SU-DHL-6 (cell line): Measurements from ENCODE around the gene EIF3B.
"Not testable (repeated sequence)": the region's sequence is repeated elsewhere in the genome, so short reads cannot be mapped to it uniquely, and the experiment has no call there.

Experiments
- H2AFZ ChIP-seq: fragments of 200-600 bp; sonication (generic); 2 replicates; pipeline ENCODE4 v1.6.1; 2014; ENCODE audit warnings: low read depth, mild to moderate bottlenecking, moderate library complexity, mixed read lengths, antibody characterized with exemption, low read length; ENCODE audit not compliant: severe bottlenecking
- H3F3A ChIP-seq: fragments of 200-600 bp; shearing (Covaris generic); 2 replicates; pipeline ENCODE4 v1.6.0; 2016; ENCODE audit warnings: antibody characterized with exemption, mild to moderate bottlenecking; ENCODE audit not compliant: insufficient read depth
- H3K27ac ChIP-seq: fragments of 200-600 bp; sonication (generic); 2 replicates; pipeline ENCODE4 v1.5.1; 2016; ENCODE audit warnings: low read depth, mild to moderate bottlenecking, low read length, moderate library complexity, mixed read lengths
- H3K27me3 ChIP-seq: fragments of 200-600 bp; sonication (generic), shearing (Covaris generic); 2 replicates; pipeline ENCODE4 v1.6.0; 2014; ENCODE audit warnings: mild to moderate bottlenecking, low read length
- H3K36me3 ChIP-seq: fragments of 200-600 bp; sonication (generic); 2 replicates; pipeline ENCODE4 v1.6.1; 2014; ENCODE audit warnings: mild to moderate bottlenecking, low read length, mixed read lengths
- H3K4me2 ChIP-seq: fragments of 300-600, 200-600 bp; shearing (Covaris generic), sonication (generic); 2 replicates; pipeline ENCODE4 v1.6.0; 2014; ENCODE audit warnings: low read length, low read depth, mild to moderate bottlenecking; ENCODE audit not compliant: poor library complexity, severe bottlenecking
- H3K4me3 ChIP-seq: fragments of 200-600 bp; sonication (generic); 2 replicates; pipeline ENCODE4 v1.5.1; 2014; ENCODE audit warnings: antibody characterized with exemption, low read length, mild to moderate bottlenecking, mixed read lengths; ENCODE audit not compliant: insufficient read depth, poor library complexity, severe bottlenecking
- H3K79me2 ChIP-seq: fragments of 200-600 bp; sonication (generic); 2 replicates; pipeline ENCODE4 v1.6.1; 2014; ENCODE audit warnings: mild to moderate bottlenecking, low read length, moderate library complexity; ENCODE audit not compliant: insufficient read depth
- H3K9ac ChIP-seq: fragments of 200-600 bp; sonication (generic); 2 replicates; pipeline ENCODE4 v1.7.0; 2014; ENCODE audit warnings: mild to moderate bottlenecking, low read length
- H3K9me2 ChIP-seq: fragments of 200-600 bp; sonication (generic); replicated peaks from 2 replicates; pipeline ENCODE4 v1.6.1; 2014; ENCODE audit warnings: low read length; ENCODE audit not compliant: insufficient read depth
- H3K9me3 ChIP-seq: fragments of 200-600 bp; sonication (generic); 2 replicates; pipeline ENCODE4 v1.6.1; 2014; ENCODE audit warnings: low read length, mixed read lengths; ENCODE audit not compliant: insufficient read depth
- H4K20me1 ChIP-seq: fragments of 200-600 bp; sonication (generic); 2 replicates; pipeline ENCODE4 v1.6.1; 2014; ENCODE audit warnings: low read depth, mild to moderate bottlenecking, antibody characterized with exemption, low read length, moderate library complexity, mixed read lengths
- CTCF ChIP-seq: fragments of 200-600 bp; sonication (generic); IDR thresholded peaks from one replicate; pipeline ENCODE4 v1.5.1; 2017; ENCODE audit warnings: antibody characterized with exemption, mild to moderate bottlenecking, low read length, moderate library complexity; ENCODE audit not compliant: insufficient read depth, poor library complexity, severe bottlenecking
- EZH2phosphoT487 ChIP-seq: fragments of 200-600 bp; sonication (generic), shearing (Covaris generic); conservative IDR thresholded peaks from 2 replicates; pipeline ENCODE4 v1.6.1; 2018; ENCODE audit warnings: mild to moderate bottlenecking, antibody characterized with exemption, low read length, moderate library complexity, mixed read lengths

The EIF3B gene

GRCh38 chr7:2336626-2337299 lies 17.9 kb upstream of the EIF3B start:
- Histone ChIP-seq H3F3A (0 out of 2 replicates have a peak, but pooled peaks cover 5% of the 10 kb centered on the region), H3K9me3 (no peaks in the 10 kb centered on the region), H3K4me2 (no peak overlapping the region), H3K4me3 (no peak overlapping the region), H3K79me2 (no peaks in the 10 kb centered on the region), H3K9ac (no peak overlapping the region), H3K27me3 (no peaks in the 10 kb centered on the region), H3K36me3 (no peaks in the 10 kb centered on the region), H3K9me2 (no peaks in the 10 kb centered on the region), H2AFZ (no peak overlapping the region), H4K20me1 (no peaks in the 10 kb centered on the region), H3K27ac (no peak overlapping the region)
- TF ChIP-seq CTCF, result no peak
- no peak for TF ChIP-seq EZH2phosphoT487

- H3K9ac ChIP-seq, H3K9me3 ChIP-seq, H2AFZ ChIP-seq, H3K4me2 ChIP-seq, H3K4me3 ChIP-seq, H4K20me1 ChIP-seq, H3K36me3 ChIP-seq, H3K27me3 ChIP-seq, H3K9me2 ChIP-seq, H3K27ac ChIP-seq, H3F3A ChIP-seq: not testable (repeated sequence)
- H3K79me2 ChIP-seq, result peaks cover 23% of the 10 kb centered on the region; the same call in 1 of the 2 replicates
Measured at GRCh38 chr7:2347351-2348063, 7.1 kb upstream of the EIF3B start.

DNA sequence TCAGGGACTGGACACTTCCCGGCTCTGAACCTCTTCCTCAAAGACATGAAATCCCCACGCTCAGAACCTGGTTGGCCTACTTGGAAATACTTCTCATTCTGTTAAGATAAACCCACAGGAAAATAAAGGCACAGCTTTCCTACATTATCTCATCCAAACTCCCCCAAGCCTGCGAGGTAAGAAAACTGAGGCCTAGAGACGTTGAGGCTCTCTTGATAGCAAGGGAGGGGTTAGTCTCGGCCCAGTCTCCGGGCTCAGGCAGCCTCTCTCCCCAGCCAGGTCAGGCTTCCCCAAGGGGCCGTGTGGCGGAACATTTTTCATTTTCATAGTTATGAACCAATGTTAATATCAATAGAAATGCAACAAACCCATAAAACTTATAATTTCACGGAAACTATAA lies 4.6 kb upstream of the EIF3B start:
- Histone ChIP-seq H3K27ac (no peak overlapping the region), H3K9ac (no peak overlapping the region)

More for the DNA sequence above, 4.6 kb upstream of the EIF3B start:
- Histone ChIP-seq H3K36me3 (no peaks in the 10 kb centered on the region), H2AFZ (no peak overlapping the region), H3K79me2 (peaks cover 38% of the 10 kb centered on the region), H4K20me1 (no peaks in the 10 kb centered on the region), H3K4me2 (no peak overlapping the region), H3F3A (peaks cover 5% of the 10 kb centered on the region; the same call in 1 of the 2 replicates), H3K4me3 (no peak overlapping the region), H3K27me3 (no peaks in the 10 kb centered on the region), H3K9me2 (no peaks in the 10 kb centered on the region), H3K9me3 (no peaks in the 10 kb centered on the region)
- TF ChIP-seq CTCF, result no peak
- TF ChIP-seq EZH2phosphoT487, result no peak
